Endodermal cell (in vitro differentiated cells): Measurements from ENCODE around the gene TNFSF11. TPM values are rescaled to one million over a fixed set of nuclear protein-coding genes. Genes with fewer than 3 reads are reported as not detected.

Source experiments
- DNase-seq: peaks from one replicate; pipeline ENCODE4 v3.0.0-alpha.2; 2017
- H3K27ac ChIP-seq: 2 replicates; pipeline ENCODE4 v1.5.1; 2013; ENCODE audit warnings: mild to moderate bottlenecking, low read depth, low read length, moderate library complexity
- H3K27me3 ChIP-seq: 2 replicates; pipeline ENCODE4 v1.6.1; 2013; ENCODE audit warnings: mild to moderate bottlenecking, low read length, moderate library complexity; ENCODE audit not compliant: insufficient read depth, control insufficient read depth, poor library complexity, severe bottlenecking
- H3K36me3 ChIP-seq: 2 replicates; pipeline ENCODE4 v1.7.0; 2013; ENCODE audit warnings: mild to moderate bottlenecking, low read length, moderate library complexity; ENCODE audit not compliant: control insufficient read depth, insufficient read depth
- H3K4me1 ChIP-seq: one replicate; pipeline ENCODE4 v1.7.0; 2013; ENCODE audit warnings: low read length; ENCODE audit not compliant: control insufficient read depth, insufficient read depth
- H3K4me3 ChIP-seq: 2 replicates; pipeline ENCODE4 v1.5.1; 2013; ENCODE audit warnings: mild to moderate bottlenecking, low read length, moderate library complexity
- H3K9ac ChIP-seq: 2 replicates; pipeline ENCODE4 v1.6.1; 2013; ENCODE audit warnings: mild to moderate bottlenecking, low read length, moderate library complexity; ENCODE audit not compliant: poor library complexity, severe bottlenecking; ENCODE audit errors: extremely low read depth
- H3K9me3 ChIP-seq: 2 replicates; pipeline ENCODE4 v1.6.1; 2013; ENCODE audit warnings: mild to moderate bottlenecking, low read length, moderate library complexity; ENCODE audit not compliant: control insufficient read depth
- H3K27ac Mint-ChIP-seq: 2 replicates; pipeline ENCODE4 v1.8.0; 2020; ENCODE audit warnings: mixed read lengths
- H3K27me3 Mint-ChIP-seq: 2 replicates; pipeline ENCODE4 v1.8.0; 2021; ENCODE audit warnings: mild to moderate bottlenecking, mixed read lengths; ENCODE audit not compliant: insufficient read depth
- H3K36me3 Mint-ChIP-seq: 2 replicates; pipeline ENCODE4 v1.8.0; 2020; ENCODE audit warnings: low read depth, mixed read lengths
- H3K4me1 Mint-ChIP-seq: 2 replicates; pipeline ENCODE4 v1.8.0; 2020; ENCODE audit warnings: mixed read lengths
- H3K4me3 Mint-ChIP-seq: 2 replicates; pipeline ENCODE4 v1.8.0; 2020; ENCODE audit warnings: mild to moderate bottlenecking, moderate library complexity, mixed read lengths
- H3K9me3 Mint-ChIP-seq: 2 replicates; pipeline ENCODE4 v1.8.0; 2020; ENCODE audit warnings: mild to moderate bottlenecking, mixed read lengths
- WGBS, 2 experiments: methylation state at CpG; one replicate each; pipeline versions ENCODE4 v1.1.5 to v1.1.7; 2013; ENCODE audit warnings: missing lambda C conversion rate in 2 of 2, mixed read lengths in 1 of 2; ENCODE audit not compliant: insufficient coverage in 1 of 2, insufficient read length in 1 of 2; 5-methylcytosine and 5-hydroxymethylcytosine counted together
- total RNA-seq, 2 donors: library from RNA; stranded (reverse); fragmentation: NEBNext Ultra II Directional in 1 of 2; extraction: Animal tissue kit (Norgen Biotek cat#: 25700) in 1 of 2; gene quantifications; 2 replicates in 1 of 2; 3 replicates in 1 of 2; pipeline ENCODE4 v1.2.1, GENCODE V29; 2021
- TF ChIP-seq, protein P1 (sequence below): fragments of 200-600 bp; sonication (generic); conservative IDR thresholded peaks from 2 replicates; pipeline ENCODE4 v1.5.0; 2021; ENCODE audit warnings: antibody characterized with exemption, mild to moderate bottlenecking

The TNFSF11 gene
- total RNA-seq, 2 donors from 2014 or later: 0.53 to 1.1 TPM

GRCh38 chr13:42545842-42546241 is 28.1 kb upstream of the TNFSF11 start:
- Histone ChIP-seq H3K9me3 (no peaks in the 10 kb centered on the region), H3K4me3 (no peak overlapping the region), H3K36me3 (no peaks in the 10 kb centered on the region), H3K27ac (no peak overlapping the region), H3K9ac (no peak overlapping the region), H3K27me3 (no peaks in the 10 kb centered on the region), H3K4me1 (peaks cover 9% of the 10 kb centered on the region)
- Mint-ChIP-seq H3K9me3 (no peaks in the 10 kb centered on the region), H3K27ac (no peak overlapping the region), H3K4me3 (no peak overlapping the region), H3K4me1 (peaks cover 20% of the 10 kb centered on the region), H3K27me3 (no peaks in the 10 kb centered on the region), H3K36me3 (no peaks in the 10 kb centered on the region)
- peak; percentile 54 for DNase-seq
- TF ChIP-seq, protein P1, sequence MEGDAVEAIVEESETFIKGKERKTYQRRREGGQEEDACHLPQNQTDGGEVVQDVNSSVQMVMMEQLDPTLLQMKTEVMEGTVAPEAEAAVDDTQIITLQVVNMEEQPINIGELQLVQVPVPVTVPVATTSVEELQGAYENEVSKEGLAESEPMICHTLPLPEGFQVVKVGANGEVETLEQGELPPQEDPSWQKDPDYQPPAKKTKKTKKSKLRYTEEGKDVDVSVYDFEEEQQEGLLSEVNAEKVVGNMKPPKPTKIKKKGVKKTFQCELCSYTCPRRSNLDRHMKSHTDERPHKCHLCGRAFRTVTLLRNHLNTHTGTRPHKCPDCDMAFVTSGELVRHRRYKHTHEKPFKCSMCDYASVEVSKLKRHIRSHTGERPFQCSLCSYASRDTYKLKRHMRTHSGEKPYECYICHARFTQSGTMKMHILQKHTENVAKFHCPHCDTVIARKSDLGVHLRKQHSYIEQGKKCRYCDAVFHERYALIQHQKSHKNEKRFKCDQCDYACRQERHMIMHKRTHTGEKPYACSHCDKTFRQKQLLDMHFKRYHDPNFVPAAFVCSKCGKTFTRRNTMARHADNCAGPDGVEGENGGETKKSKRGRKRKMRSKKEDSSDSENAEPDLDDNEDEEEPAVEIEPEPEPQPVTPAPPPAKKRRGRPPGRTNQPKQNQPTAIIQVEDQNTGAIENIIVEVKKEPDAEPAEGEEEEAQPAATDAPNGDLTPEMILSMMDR: no peak
- 52 to 83% methylated on average over 3 of the region's 3 CpGs for WGBS, 2 experiments

DNA sequence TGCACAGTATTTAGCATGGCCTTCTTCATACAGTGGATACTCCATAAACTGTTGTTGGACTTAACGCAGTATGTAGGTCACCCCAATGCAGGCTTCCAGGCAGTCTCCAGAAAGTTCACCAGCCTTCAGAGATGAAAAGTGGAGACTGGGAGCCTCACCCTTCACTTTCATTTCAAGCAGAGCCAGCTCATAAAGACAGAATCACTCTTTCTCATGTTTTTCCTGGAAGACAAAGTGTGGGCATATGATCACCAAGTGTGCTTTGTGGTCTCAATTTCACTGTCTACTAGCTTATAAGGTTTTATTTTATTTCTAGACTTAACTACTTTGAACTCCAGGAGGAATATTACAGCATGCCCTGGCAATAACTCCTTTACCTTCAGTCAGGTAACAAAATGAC is 26.3 kb upstream of the TNFSF11 start:
- Histone ChIP-seq H3K27me3 (no peaks in the 10 kb centered on the region), H3K27ac (no peak overlapping the region), H3K4me3 (no peak overlapping the region), H3K9me3 (no peaks in the 10 kb centered on the region), H3K4me1 (peaks cover 9% of the 10 kb centered on the region), H3K9ac (no peak overlapping the region), H3K36me3 (no peaks in the 10 kb centered on the region)
- Mint-ChIP-seq H3K4me1 (peaks cover 20% of the 10 kb centered on the region), H3K36me3 (no peaks in the 10 kb centered on the region), H3K4me3 (no peak overlapping the region), H3K27ac (no peak overlapping the region), H3K9me3 (no peaks in the 10 kb centered on the region), H3K27me3 (no peaks in the 10 kb centered on the region)
- DNase-seq: no peak
- TF ChIP-seq, protein P1: no peak
- 93 to 100% methylated on average over 1 of the region's 1 CpG for WGBS, 2 experiments

- peaks cover 9% of the 10 kb centered on the region for H3K4me1 ChIP-seq
- TF ChIP-seq, protein P1: no peak
- 90% methylated on average over 6 to 10 of the region's 10 CpGs for WGBS, 2 experiments
- H3K4me1 Mint-ChIP-seq: peaks cover 17% of the 10 kb centered on the region
- H3K36me3 Mint-ChIP-seq: no peaks in the 10 kb centered on the region
- peak overlapping the region; percentile 12 for H3K27ac Mint-ChIP-seq
- H3K27me3 ChIP-seq: no peaks in the 10 kb centered on the region
- H3K36me3 ChIP-seq: no peaks in the 10 kb centered on the region
- DNase-seq: no peak
- no peak overlapping the region for H3K4me3 ChIP-seq
- H3K27ac ChIP-seq: no peak overlapping the region
- H3K9me3 Mint-ChIP-seq: no peaks in the 10 kb centered on the region
- H3K9ac ChIP-seq: no peak overlapping the region
- H3K9me3 ChIP-seq: no peaks in the 10 kb centered on the region
- no peak overlapping the region for H3K4me3 Mint-ChIP-seq
- no peaks in the 10 kb centered on the region for H3K27me3 Mint-ChIP-seq
Measured at GRCh38 chr13:42548731-42549551, 25.0 kb upstream of the TNFSF11 start.
